ENCODE data around the gene TMEM59L. TPM values are rescaled to one million over a fixed set of nuclear protein-coding genes. Genes with fewer than 3 reads are reported as not detected.

The TMEM59L gene
- total and polyA plus RNA-seq, 10 of the 15 experiments (the other 5 are each of a cell fraction or from before 2014, with no cell fraction given), result 0.06 TPM; not detected in 9

DNA sequence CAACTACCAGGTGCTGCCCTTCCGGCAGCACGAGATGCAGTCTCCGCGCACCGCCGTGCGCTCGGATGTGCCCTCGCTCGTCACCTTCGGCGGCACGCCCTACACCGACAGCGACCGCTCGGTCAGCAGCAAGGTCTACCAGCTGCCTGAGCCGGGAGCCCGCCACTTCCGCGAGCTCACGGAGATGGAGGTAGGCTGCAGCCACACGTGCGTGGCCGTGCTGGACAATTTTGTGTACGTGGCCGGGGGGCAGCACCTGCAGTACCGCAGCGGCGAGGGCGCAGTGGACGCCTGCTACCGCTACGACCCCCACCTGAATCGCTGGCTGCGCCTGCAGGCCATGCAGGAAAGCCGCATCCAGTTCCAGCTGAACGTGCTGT is 55.6 kb downstream of the TMEM59L start:
- in situ Hi-C loops (cut with MboI), result no loop called here
- intact Hi-C loops (cut with micrococcal nuclease; ENCODE audit: unreplicated experiment), result no loop called here
- ChIA-PET CTCF (no interaction called here), SMC1A (ENCODE audit: uncharacterized antibody, unreplicated experiment) (no interaction called here), POLR2A (interaction anchor here (0.5 kb wide), 1 partner anchor 16 kb away, joined by 3 read pairs; no protein-coding TSS in a partner anchor), RAD21 (ENCODE audit: unreplicated experiment) (no interaction called here)
- Histone ChIP-seq H3K27ac (ENCODE audit: control insufficient read depth, insufficient read depth) (no peak overlapping the region), H3K79me2 (ENCODE audit: control insufficient read depth, insufficient read depth, low read length) (no peaks in the 10 kb centered on the region), H3K36me3 (ENCODE audit: control insufficient read depth in 2 of 2, insufficient read depth in 2 of 2, low read length in 1 of 2) (peaks cover 0 to 11% of the 10 kb centered on the region in 2 experiments; a peak in 2 of 4 replicates), H3K27me3 (replicated peaks in 1 of 2; ENCODE audit: control insufficient read depth in 2 of 2, insufficient read depth in 2 of 2, low read length in 1 of 2) (no peaks in the 10 kb centered on the region), H3K9me3 (replicated peaks; ENCODE audit: control insufficient read depth, insufficient read depth, low read length) (no peaks in the 10 kb centered on the region), H3K4me3 (no peak overlapping the region), H3K4me1 (ENCODE audit: control insufficient read depth, insufficient read depth, low read length) (no peaks in the 10 kb centered on the region), H2AFZ (ENCODE audit: control insufficient read depth, low read depth, low read length) (no peak overlapping the region), H3K9ac (ENCODE audit: control insufficient read depth, insufficient read depth, low read length) (no peak overlapping the region), H4K20me1 (ENCODE audit: control insufficient read depth, insufficient read depth) (no peaks in the 10 kb centered on the region), H3K4me2 (ENCODE audit: control insufficient read depth, insufficient read depth) (no peak overlapping the region)
- TF ChIP-seq STAT1 (conservative IDR thresholded peaks at IDR 0.05), result no peak
- TF ChIP-seq MYB (IDR thresholded peaks at IDR 0.05; ENCODE audit: borderline replicate concordance, low read depth, low read length), result no peak
- TF ChIP-seq MTA2 (IDR thresholded peaks at IDR 0.05; ENCODE audit: low read depth), result no peak
- TF ChIP-seq ZSCAN29 (IDR thresholded peaks at IDR 0.05), result no peak
- WGBS (ENCODE audit: insufficient coverage, insufficient replicate concordance, low lambda C conversion rate, missing lambda C conversion rate), result 95% methylated on average over 17 of the region's 38 CpGs
- ATAC-seq (no peak), FAIRE-seq (no peak), DNase-seq (ENCODE audit: low read depth, low spot score) (no peak)
- BruUV-seq (replicated peaks), result no TSS peak

DNA sequence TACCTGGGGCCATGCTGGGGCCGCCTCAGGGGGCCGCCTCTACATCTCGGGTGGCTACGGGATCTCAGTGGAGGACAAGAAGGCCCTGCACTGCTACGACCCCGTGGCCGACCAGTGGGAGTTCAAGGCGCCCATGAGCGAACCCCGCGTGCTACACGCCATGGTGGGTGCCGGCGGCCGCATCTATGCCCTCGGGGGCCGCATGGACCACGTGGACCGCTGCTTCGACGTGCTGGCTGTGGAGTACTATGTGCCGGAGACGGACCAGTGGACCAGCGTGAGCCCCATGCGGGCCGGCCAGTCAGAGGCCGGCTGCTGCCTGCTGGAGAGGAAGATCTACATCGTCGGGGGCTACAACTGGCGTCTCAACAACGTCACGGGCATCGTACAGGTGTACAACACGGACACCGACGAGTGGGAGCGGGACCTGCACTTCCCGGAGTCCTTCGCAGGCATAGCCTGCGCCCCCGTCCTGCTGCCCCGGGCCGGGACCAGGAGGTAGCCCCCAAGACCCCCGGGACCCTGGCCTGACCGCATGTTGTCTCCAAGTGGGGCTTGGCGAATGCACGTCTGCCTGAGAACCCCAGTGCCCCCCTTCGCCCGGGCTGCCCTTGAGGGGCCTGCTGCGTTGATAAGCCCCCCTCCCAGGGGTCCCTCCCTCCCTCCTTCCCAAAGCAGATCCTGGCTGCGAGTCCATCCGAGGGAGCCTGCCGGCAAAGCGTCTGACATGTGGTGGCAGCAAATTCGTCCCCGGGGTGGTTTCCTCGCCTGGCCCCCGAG is 56.3 kb downstream of the TMEM59L start:
- RAD21 ChIA-PET (ENCODE audit: unreplicated experiment), result no interaction called here
- POLR2A ChIA-PET, result interaction anchor here (0.5 kb wide), 1 partner anchor 17 kb away, joined by 3 read pairs; no protein-coding TSS in a partner anchor
- intact Hi-C loops (cut with micrococcal nuclease; ENCODE audit: unreplicated experiment), result no loop called here
- CTCF ChIA-PET, result no interaction called here
- no peak overlapping the region for H3K4me3 ChIP-seq
- ATAC-seq, result no peak
- WGBS (ENCODE audit: insufficient coverage, insufficient replicate concordance, low lambda C conversion rate, missing lambda C conversion rate), result 96% methylated on average over 55 of the region's 58 CpGs
- SMC1A ChIA-PET (ENCODE audit: uncharacterized antibody, unreplicated experiment), result no interaction called here
- no peak overlapping the region for H3K27ac ChIP-seq (ENCODE audit: control insufficient read depth, insufficient read depth)
- no peak for FAIRE-seq
- no TSS peak for BruUV-seq (replicated peaks)
- no peak overlapping the region for H2AFZ ChIP-seq (ENCODE audit: control insufficient read depth, low read depth, low read length)
- peaks cover 0 to 11% of the 10 kb centered on the region in 2 experiments; a peak in 2 of 4 replicates for H3K36me3 ChIP-seq (ENCODE audit: control insufficient read depth in 2 of 2, insufficient read depth in 2 of 2, low read length in 1 of 2)
- in situ Hi-C loops (cut with MboI), result no loop called here
- no peaks in the 10 kb centered on the region for H3K9me3 ChIP-seq (replicated peaks; ENCODE audit: control insufficient read depth, insufficient read depth, low read length)
- H3K4me2 ChIP-seq (ENCODE audit: control insufficient read depth, insufficient read depth), result no peak overlapping the region
- DNase-seq (ENCODE audit: low read depth, low spot score), result no peak
- H4K20me1 ChIP-seq (ENCODE audit: control insufficient read depth, insufficient read depth), result no peaks in the 10 kb centered on the region
- H3K4me1 ChIP-seq (ENCODE audit: control insufficient read depth, insufficient read depth, low read length), result no peaks in the 10 kb centered on the region
- H3K27me3 ChIP-seq (replicated peaks in 1 of 2; ENCODE audit: control insufficient read depth in 2 of 2, insufficient read depth in 2 of 2, low read length in 1 of 2), result no peaks in the 10 kb centered on the region
- H3K9ac ChIP-seq (ENCODE audit: control insufficient read depth, insufficient read depth, low read length), result no peak overlapping the region
- no peaks in the 10 kb centered on the region for H3K79me2 ChIP-seq (ENCODE audit: control insufficient read depth, insufficient read depth, low read length)
- TF ChIP-seq JUNB (IDR thresholded peaks at IDR 0.05) (no peak), ATF7 (IDR thresholded peaks at IDR 0.05; ENCODE audit: low read depth) (no peak), BCL11A (IDR thresholded peaks at IDR 0.05; ENCODE audit: low read depth, low read length) (no peak), CEBPB (IDR thresholded peaks at IDR 0.05; ENCODE audit: borderline replicate concordance in 1 of 2, low read depth in 2 of 2, low read length in 2 of 2) (no peak), YY1 (IDR thresholded peaks at IDR 0.05; ENCODE audit: low read depth, low read length) (no peak), ZNF384 (IDR thresholded peaks at IDR 0.05; ENCODE audit: borderline replicate concordance, low read depth, low read length) (no peak), MYC (IDR thresholded peaks at IDR 0.05; ENCODE audit: insufficient read depth, insufficient read length, insufficient replicate concordance, low read length, severe bottlenecking) (no peak), NFIC (IDR thresholded peaks at IDR 0.05; ENCODE audit: low read depth, low read length) (no peak), ZBED1 (IDR thresholded peaks at IDR 0.05; ENCODE audit: borderline replicate concordance) (no peak), SRF (IDR thresholded peaks at IDR 0.05; ENCODE audit: low read depth in 2 of 2, low read length in 2 of 2) (no peak), MTA2 (IDR thresholded peaks at IDR 0.05; ENCODE audit: low read depth) (no peak)
- TF ChIP-seq, protein P1, sequence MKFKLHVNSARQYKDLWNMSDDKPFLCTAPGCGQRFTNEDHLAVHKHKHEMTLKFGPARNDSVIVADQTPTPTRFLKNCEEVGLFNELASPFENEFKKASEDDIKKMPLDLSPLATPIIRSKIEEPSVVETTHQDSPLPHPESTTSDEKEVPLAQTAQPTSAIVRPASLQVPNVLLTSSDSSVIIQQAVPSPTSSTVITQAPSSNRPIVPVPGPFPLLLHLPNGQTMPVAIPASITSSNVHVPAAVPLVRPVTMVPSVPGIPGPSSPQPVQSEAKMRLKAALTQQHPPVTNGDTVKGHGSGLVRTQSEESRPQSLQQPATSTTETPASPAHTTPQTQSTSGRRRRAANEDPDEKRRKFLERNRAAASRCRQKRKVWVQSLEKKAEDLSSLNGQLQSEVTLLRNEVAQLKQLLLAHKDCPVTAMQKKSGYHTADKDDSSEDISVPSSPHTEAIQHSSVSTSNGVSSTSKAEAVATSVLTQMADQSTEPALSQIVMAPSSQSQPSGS (IDR thresholded peaks at IDR 0.05; ENCODE audit: low read length), result no peak
- TF ChIP-seq, protein P2, sequence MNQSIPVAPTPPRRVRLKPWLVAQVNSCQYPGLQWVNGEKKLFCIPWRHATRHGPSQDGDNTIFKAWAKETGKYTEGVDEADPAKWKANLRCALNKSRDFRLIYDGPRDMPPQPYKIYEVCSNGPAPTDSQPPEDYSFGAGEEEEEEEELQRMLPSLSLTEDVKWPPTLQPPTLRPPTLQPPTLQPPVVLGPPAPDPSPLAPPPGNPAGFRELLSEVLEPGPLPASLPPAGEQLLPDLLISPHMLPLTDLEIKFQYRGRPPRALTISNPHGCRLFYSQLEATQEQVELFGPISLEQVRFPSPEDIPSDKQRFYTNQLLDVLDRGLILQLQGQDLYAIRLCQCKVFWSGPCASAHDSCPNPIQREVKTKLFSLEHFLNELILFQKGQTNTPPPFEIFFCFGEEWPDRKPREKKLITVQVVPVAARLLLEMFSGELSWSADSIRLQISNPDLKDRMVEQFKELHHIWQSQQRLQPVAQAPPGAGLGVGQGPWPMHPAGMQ (IDR thresholded peaks at IDR 0.05; ENCODE audit: borderline replicate concordance), result no peak
